Embryonic facial prominence (tissue), 1 donor: ENCODE measurements around the gene PLAGL1.
"Not testable (repeated sequence)": the region's sequence is repeated elsewhere in the genome, so short reads cannot be mapped to it uniquely, and the experiment has no call there.

Experiments used
- DNase-seq: peaks from one replicate; pipeline ENCODE4 v3.0.0-alpha.2; 2016; ENCODE audit errors: extremely low spot score

PLAGL1 gene

GRCh38 chr6:144008120-144008811 is at the start of gene PLAGL1:
TSS of gene PLAGL1 (minus strand) at chr6:144008259. CDS start at chr6:143948136, 60,123 bp downstream.
- no peak for DNase-seq

DNA sequence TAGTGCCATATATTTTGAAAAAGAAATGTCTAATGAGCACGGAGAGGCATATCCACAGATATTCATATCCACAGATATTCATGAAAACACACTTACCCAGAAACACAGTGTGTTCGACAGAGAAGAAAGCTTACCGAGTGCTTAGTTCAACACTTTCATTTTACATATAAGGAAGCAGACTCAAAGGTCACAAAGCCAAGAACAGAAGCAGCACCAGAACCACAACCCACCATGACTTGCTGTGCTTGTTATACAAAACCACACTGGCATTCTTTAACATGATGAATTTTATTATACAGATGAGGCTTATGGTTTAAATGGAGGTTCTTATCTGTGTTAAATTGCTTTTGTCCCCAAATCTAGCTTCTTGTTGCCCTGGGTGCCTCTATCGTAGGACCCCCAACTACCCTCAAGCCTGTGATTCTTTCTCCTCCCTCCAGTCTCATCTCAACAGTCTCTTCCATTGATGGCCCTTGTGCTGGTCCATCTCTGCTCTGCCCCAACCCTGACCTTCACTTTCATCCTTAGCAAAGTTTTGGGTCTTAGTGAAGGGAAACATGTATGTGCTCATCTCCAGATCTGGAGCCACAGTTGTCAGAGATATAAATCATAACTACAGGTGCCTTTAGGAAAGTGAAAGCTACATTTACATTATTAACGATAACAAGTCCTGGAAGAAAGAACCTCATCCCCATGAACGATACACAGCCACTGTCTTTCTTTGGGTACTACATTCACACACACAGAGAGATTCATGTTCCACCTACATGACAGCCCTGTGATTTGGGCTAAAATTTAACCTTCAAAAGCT is 47.3 kb upstream of the PLAGL1 start:
- no peak for DNase-seq

GRCh38 chr6:144053601-144054000 is 45.5 kb upstream of the PLAGL1 start:
- no peak for DNase-seq

- no peak for DNase-seq
Measured at GRCh38 chr6:144052488-144052887, 44.4 kb upstream of the PLAGL1 start.

GRCh38 chr6:144049386-144049785 is 41.3 kb upstream of the PLAGL1 start:
- DNase-seq, result no peak

DNA sequence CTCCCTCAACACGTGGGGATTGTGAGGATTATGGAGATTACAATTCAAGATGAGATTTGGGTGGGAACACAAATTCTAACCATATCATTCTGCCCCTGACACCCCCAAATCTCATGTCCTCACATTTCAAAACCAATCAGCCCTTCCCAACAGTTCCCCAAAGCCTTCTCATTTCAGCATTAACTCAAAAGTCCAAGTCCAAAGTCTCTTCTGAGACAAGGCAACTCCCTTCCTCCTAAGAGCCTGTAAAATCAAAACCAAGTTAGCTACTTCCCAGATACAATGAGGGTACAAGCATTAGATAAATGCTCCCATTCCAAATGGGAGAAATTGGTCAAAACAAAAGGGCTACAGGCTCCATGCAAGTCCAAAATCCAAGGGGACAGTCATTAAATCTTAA is 39.6 kb upstream of the PLAGL1 start:
- no peak for DNase-seq

- not testable (repeated sequence) for DNase-seq
Measured at GRCh38 chr6:144046672-144047071, 38.6 kb upstream of the PLAGL1 start.

GRCh38 chr6:144044989-144045388 is 36.9 kb upstream of the PLAGL1 start:
- not testable (repeated sequence) for DNase-seq

GRCh38 chr6:144036835-144037195 is 28.8 kb upstream of the PLAGL1 start:
- DNase-seq, result no peak

DNA sequence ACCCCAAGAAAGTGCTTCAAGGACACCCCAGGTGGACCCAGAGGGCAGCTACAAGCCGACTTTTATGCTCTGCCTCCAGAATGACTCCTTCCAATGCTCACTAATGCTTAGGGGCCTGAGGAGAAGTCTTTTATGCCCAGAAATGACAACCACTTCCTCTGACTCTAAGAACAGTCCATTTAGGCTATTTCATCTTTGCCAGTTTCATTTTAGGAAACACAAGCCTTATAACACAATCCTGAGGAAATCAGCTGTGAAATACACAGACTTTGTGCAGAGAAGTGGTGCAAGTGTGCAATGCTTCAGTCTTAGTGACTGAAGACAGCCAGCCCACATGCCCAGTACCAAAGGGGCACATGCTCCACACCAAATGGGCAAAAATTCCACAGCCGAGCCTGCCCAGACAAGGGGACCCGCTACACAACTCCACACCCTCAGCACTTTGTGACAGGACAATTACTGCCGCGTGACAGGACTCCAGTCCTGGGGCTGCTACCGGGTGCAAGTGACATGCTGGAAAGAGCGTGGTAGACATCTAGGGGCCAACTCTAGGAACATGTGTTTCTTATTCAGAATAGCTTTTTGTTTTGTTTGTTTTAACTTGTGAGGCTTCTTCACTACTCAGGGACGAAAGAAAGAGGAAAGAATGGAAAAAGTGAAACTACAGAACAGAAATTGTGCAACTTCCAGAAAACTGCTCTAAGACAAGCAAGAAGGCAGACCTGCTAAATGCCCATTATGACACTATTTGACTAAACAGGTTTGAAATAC is 28.2 kb upstream of the PLAGL1 start:
- no peak for DNase-seq

GRCh38 chr6:144035416-144035815 is 27.4 kb upstream of the PLAGL1 start:
- DNase-seq, result no peak

DNA sequence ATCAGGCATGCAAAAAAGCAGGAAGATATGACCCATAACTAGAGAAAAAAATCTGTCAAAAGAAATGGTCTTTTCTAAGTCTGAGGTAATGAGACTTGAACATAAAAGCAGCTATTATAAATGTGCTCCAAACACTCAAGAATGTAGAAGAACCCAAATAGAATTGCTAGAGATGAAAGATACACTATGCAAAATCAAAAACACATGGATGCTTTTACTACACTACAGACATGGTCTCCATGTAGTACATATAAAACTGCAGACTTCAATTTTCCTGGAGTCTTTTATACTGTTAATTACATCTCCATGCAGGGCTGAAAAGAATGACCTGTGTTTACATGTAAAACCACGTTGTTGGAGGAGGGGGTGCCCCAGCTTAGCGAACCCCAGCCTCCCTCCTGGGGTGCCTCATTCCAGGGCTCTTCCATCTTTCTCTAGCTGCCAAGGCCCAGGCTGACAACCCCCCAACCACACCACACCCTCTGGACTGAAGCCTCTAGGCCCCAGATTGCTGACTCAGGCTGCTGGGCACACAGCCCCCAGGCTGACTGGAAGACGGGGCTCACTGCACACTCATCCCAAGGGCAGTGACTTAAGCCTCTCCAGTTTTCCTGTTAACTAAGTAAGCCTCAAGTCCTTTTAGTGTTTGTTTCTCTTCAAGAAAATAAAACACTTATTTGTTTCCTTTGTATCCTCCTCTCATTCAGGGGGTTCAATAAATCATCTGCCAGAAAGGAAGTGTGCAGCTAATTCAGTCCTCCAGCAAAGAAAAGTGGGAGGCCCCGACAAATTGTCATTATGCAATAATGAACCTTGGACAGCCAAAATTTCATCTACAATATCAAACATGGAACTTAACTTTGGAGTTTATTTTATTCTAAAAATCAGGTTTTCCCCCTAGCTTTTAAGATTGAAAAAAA is 26.0 kb upstream of the PLAGL1 start:
- DNase-seq, result no peak

- no peak for DNase-seq
Measured at GRCh38 chr6:144029452-144029851, 21.4 kb upstream of the PLAGL1 start.

GRCh38 chr6:144027932-144028587 is 20.0 kb upstream of the PLAGL1 start:
- DNase-seq, result no peak

DNA sequence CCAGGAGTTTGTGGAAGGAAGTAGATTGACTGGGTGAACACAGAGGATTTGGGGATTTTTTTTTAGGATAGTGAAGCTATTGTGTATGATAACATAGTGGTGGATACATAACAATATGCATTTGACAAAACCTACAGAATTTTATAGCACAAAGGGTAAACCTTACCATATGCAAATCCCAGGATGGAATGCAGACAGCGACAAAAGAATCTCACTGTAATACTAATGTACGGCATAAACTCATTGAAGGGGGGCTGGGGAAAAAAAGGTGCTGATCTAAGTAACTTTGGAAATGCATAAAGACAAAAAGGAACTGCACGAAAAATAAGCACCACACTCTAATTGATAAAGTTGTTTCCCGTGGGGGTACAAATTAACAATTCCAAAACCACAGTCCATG is 15.2 kb upstream of the PLAGL1 start:
- DNase-seq, result no peak

DNA sequence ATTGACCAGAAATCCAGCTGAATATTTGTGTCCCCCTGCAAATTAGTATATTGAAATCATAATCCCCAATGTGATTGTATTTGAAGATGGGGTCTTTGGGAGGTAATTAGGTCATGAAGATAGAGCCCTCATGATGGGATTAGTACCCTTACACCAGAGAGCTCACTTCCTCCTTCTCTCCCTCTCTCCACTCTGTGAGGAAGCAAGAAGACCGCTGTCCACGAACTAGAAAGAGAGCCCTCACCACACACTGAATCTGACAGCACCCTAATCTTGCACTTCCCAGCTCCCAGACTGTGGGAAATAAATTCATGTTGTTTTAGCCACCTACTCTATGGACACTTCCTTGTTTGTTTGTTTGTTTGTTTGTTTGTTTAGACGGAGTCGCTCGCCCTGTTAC is 11.9 kb upstream of the PLAGL1 start:
- no peak for DNase-seq

DNA sequence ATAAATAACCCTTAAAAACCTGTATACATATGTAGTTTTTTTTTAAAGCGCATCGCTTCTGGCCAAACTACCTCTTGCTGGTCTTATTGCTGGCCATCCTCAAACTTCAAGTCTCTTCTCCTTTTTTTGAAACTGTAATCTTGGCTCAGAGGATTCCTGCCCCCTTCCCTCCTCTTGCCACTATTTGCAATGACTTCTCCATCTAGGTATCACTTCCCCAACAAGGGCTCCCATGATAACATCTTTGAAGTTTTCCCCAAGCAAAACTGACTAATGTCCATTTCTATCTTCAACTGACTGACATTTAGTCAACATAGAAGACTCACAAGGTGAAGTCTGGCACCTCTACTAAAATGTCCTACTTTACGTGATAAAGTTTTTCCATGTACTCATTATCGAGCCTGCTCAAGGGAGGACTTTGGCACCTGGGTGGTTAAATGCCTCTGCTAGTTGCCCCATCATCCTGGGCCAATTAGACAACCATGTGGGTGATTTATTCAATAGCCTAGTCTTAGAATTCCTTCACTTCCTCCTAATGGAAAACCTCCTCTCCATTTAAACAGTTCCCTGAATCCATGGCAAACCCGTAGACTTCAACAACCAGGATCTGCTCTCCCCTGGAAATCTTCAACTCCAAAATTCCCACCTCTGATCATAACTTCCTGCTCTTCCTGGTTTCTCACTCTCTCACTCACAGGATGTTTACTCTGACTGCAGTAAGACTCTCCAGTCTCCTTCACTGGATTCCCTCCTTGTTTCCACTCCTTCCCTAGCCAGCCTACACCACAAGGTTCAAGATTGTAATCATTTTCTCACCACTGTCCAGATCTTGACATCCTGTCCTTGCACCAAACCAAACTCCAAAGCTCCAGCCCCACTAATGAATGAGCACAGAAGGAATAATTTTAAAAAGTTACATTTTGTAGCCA is 9.4 kb upstream of the PLAGL1 start:
- DNase-seq, result no peak

GRCh38 chr6:144013486-144013909 is 5.4 kb upstream of the PLAGL1 start:
- no peak for DNase-seq

- DNase-seq, result no peak
Measured at GRCh38 chr6:144012534-144012933, 4.5 kb upstream of the PLAGL1 start.

DNA sequence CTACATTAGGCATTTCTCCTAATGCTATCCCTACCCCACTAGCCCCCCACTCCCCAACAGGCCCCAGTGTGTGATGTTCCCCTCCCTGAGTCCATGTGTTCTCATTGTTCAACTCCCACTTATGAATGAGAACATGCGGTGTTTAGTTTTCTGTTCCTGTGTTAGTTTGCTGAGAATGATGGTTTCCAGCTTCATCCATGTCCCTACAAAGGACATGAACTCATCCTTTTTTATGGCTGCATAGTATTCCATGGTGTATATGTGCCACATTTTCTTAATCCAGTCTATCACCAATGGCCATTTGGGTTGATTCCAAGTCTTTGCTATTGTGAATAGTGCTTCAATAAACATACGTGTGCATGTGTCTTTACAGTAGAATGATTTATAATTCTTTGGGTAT is 1.6 kb upstream of the PLAGL1 start:
- DNase-seq, result not testable (repeated sequence)
